GM19025 (cell line): ENCODE data around the gene USP9X.
"Not testable (repeated sequence)": the region's sequence is repeated elsewhere in the genome, so short reads cannot be mapped to it uniquely, and the experiment has no call there.

Source experiments
- ATAC-seq: cut with Tn5 transposase; IDR thresholded peaks from one replicate; pipeline ENCODE4 v1.9.1; 2021; ENCODE audit warnings: mild to moderate bottlenecking, low read depth, moderate library complexity; ENCODE audit not compliant: unreplicated experiment

USP9X gene

DNA sequence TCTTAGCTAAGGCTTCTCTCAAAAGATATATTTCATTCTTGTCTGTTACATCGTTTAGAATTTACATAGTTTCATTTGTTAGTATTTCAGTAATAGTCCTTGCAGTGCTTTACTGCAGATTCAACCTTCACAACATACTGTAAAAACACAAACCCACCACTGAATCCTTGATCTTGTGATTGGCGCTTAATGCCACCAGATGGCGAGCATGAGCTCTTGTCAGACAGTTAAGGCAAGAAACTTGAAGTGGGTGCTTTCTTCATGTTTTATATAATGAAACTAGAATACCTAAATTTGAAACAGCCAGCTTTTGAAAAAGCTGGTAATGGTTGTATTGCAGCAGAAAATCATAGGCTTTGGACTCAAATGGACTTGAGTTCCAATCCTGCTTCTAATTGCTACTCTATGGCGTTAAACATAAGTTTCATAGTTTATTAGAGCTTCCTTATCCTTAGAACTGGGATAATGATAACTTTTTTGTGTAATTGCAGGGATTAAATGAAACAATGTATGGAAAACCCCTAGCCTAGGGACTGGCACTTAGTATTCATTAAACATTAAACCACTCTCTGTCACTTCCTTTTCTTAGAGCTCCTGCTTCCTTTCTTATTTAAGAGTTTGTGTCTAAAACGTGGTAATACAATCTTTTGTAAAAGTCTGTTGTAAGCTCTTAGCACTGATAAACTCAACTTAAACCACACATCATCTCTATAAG lies 95.1 kb downstream of the USP9X start:
- ATAC-seq: peak; percentile 55

DNA sequence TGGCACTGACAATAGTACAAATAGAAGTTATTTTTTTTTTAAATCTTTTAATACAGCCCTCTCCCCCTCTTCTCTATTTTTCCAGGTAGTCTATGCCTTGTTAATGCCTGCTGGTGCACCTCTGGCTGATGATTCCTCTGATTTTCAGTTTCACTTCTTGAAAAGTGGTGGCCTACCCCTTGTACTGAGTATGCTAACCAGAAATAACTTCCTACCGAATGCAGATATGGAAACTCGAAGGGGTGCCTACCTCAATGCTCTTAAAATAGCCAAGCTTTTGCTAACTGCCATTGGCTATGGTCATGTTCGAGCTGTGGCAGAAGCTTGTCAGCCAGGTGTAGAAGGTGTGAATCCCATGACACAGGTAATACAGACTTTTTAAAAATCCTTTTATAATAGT lies 99.1 kb downstream of the USP9X start:
- no peak for ATAC-seq

DNA sequence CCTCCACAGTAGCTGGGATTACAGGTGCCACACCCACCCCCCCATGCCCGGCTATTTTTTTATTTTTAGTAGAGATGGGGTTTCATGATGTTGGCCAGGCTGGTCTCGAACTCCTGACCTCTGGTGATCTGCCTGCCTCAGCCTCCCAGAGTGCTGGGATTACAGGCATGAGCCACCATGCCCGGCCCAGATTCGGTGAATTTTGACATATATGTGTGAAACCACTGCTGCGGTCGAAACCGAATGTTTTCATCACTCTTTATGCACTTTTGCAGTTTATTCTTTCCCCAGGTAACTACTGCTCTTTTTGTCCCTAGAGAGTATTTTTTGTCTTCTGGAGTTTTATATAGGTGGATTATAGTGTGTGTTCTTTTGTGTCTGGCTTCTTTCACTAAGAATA lies 101.7 kb downstream of the USP9X start:
- not testable (repeated sequence) for ATAC-seq

DNA sequence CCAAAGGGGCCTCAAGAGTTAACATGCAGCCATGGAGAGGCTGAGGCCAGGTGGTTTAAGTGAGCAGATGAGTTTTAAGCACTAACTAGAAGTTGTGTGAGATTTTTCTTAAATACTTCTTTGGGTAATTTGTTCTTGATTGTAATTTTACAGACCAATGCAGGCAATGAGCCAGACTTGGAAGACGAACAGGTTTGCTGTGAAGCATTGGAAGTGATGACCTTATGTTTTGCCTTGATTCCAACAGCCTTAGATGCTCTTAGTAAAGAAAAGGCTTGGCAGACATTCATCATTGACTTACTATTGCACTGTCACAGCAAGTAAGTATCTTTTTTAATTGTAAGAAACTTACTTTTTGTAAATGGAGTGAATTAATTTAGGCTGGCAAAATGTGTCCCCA lies 103.9 kb downstream of the USP9X start:
- no peak for ATAC-seq

DNA sequence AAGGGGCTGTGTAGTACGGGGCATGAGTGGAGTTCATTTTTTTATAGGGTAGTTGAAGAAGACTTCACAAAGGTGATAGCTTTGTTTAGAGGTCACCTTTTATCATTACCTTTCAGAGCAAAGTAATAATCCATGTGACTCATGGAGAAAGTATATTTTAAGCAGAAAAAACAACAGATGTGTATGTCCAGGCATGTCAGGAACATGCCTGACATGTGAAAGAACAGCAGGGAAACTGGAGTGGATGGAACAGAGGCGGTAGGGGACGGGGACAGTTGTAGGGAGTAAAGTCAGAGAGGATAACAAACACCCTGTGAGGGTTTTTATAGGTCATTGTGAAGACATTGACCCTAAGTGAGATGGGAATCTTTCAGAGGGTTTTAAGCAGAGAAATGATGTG lies 107.6 kb downstream of the USP9X start:
- ATAC-seq: no peak

DNA sequence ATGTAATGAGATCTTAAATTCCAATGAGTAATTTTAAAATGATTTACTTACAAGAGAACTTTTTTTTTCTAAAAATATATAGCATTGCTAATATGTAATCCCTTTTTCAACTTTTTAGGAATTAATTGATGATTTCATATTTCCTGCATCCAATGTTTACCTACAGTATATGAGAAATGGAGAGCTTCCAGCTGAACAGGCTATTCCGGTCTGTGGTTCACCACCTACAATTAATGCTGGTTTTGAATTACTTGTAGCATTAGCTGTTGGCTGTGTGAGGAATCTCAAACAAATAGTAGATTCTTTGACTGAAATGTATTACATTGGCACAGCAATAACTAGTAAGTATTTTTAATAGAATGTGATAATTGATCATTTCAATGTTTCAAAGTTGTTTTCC lies 113.2 kb downstream of the USP9X start:
- ATAC-seq: no peak

DNA sequence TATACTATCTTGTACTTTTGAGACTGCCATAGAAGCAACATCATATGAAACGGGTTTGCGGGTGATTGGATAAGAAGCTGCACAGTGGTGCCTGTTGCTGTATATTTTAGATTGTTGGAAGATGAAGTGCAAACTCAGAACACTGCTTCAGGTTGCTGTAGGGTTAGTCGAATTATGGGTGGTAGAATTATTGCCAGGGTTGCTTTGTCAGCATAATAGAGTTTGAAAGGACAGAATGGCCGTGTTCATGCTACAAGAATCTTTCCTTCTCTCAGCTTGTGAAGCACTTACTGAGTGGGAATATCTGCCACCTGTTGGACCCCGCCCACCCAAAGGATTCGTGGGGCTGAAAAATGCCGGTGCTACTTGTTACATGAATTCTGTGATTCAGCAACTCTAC lies 115.5 kb downstream of the USP9X start:
- ATAC-seq: no peak

DNA sequence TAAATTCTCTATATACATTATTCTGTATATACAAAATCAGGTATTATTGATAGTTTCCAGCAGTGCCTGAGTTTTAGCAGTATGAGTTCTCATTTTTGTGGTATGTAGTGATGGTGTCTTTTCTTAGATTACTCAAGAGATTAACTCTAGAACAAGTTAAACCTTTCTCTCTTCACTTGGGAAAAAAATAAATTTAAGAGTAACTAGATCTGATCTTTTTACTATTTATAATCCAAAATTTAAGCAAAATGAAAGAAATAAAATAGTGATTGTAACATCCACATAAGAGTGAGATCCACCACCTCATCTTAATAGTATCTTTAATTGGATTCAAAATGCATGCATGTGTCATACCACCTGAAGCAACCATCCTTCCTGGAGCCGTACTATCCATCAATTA lies 124.6 kb downstream of the USP9X start:
- no peak for ATAC-seq

DNA sequence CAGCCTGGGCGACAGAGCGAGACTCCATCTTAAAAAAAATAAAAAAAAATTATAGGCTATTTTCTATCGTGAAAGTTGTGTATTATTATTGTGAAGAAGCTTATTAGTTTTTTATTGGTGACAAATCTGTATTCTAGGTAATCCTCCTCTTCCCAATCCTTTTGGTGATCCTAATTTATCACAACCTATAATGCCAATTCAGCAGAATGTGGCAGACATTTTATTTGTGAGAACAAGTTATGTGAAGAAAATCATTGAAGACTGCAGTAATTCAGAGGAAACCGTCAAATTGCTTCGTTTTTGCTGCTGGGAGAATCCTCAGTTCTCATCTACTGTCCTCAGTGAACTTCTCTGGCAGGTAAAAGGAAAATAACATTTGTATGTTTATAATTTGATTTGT lies 139.4 kb downstream of the USP9X start:
- ATAC-seq: no peak

DNA sequence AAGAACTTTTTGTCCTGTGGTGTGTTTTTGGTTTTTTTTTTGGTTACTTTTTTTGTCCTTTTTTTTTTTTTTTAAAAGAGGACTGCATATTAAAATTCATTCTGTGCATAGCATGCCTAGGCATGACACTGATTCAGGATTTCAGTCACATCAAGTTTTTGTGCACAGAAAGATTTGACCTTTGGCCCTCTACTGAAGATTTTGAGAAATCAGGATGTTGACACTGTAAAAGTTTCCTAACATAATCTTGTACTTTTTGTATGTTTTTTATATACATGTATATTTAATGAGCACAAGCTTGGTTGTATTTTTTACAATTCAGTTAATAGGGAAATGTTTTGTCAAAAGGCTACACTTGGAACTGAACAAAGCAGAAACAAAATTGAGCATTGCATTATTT lies 148.7 kb downstream of the USP9X start:
- ATAC-seq: no peak

DNA sequence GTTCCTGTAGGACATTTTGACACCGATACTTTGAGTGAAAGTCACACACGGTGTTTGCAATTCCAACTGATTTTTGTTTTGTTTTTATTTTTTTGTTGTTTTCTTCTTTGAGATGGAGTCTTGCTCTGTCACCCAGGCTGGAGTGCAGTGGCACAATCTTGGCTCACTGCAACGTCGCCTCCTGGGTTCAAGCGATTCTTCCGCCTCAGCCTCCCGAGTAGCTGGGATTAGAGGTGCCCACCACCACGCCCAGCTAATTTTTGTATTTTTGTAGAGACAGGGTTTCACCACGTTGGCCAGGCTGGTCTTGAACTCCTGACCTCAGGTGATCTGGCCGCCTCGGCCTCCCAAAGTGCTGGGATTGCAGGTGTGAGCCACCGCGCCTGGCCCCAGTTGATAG lies 149.2 kb downstream of the USP9X start:
- not testable (repeated sequence) for ATAC-seq

DNA sequence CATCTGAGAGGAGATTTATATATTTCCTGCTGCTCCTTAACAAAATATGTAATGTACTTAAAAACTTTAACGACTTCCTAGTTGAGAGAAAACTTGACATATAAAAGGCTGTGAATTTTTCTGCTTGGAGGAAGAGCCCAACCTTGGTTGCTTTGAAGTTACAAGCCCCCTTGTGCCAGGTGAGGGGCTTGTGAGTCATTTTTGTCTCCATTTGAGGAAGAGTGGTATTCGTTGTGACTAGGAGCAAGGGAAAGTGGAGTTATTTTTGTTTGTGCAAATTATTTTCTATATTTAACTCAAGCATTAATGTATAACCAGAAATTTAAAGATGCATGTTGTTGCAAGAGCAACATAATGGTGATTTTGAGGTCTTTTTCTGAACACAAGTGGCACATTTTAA lies 149.7 kb downstream of the USP9X start:
- no peak for ATAC-seq

DNA sequence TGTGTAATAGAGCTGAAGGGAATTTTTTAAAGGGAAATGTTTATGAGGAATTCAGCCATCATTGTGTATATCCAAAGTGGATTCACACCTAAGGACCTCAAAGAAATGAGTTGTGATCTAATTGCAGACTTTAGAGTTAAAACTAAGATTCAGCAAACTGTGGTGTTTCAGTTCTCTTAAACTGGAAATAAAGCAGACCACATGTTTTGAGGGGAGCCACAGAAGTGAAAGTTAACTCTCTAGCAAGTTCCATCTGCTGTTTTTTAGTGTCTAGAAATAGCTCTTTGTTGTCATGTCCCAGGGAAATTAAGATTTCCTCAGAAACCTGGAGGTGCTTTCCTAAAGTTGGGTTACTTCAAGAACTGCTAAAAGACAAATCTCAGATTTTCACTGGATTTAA lies 151.4 kb downstream of the USP9X start:
- no peak for ATAC-seq

DNA sequence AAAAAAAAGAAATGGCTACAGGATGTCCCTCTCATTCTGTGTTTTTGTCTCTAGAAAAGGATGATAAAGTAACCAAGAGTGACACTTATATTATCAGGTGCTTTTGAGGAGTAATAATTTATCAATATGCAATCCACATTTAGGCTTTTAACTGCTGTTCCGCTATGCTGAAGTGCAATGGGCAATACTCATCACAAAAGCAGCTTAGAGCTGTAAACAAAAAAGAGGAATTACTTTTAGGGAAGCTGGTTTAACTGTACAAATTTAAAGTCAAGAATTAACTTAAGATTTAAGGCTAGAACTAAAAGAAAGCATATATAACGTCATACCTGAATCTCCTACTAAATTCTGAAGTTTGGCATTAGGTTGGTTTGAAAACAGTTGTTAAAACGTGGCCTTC lies 155.3 kb downstream of the USP9X start:
- ATAC-seq: no peak

DNA sequence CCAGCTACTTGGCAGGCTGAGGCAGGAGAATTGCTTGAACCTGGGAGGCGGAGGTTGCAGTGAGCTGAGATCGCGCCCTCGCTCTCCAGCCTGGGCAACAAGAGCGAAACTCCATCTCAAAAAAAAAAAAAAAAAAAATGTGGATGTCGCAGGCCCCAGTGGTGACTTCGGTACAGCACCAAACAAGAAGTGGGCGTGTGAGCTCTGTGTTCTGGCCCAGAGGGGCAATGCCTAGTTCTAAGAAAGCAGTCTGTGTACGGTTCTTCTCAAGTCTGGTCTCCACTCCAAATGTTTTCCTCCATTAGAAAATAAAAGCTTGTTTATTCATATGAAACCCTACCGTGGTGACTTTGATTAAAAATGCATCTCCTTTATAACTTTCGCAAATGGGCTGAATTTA lies 156.7 kb downstream of the USP9X start:
- ATAC-seq: no peak

DNA sequence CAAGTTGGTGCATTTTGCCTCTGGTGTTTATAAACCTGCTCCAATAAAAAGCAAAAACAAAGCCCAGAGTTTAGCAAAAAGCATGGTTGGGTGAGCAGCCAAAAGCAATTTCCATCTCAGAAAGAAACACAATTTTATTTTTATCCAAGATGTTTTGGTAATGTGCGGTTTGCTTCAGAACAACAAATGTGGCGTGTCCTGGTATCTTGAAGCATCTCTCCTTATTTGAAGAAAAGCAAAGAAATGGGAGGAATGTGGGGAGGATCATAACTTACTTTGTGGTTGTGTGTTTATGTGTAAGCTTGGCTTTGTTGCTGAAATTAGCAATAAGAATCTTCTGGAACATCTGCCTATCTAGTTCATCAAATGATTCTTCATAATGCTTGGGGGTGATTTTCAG lies 160.4 kb downstream of the USP9X start:
- ATAC-seq: no peak

DNA sequence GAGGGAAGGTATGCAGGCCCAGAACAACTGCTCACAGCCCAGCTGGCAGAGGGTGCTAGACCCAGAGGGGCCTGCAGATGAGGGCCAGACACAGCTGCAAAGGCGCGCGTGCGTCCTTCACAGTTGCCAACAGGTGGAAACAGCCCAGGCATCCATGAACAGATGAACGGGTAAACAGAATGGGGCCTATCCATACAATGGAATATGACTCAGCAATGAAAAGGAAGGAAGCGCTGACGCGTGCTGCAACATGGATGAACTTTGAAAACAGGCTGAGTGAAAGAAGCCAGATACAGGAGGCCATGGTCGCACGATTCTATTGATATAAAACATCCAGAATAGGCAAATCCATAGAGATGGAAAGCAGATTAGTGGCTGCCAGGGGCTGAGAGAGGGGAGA lies 165.6 kb downstream of the USP9X start:
- ATAC-seq: no peak

DNA sequence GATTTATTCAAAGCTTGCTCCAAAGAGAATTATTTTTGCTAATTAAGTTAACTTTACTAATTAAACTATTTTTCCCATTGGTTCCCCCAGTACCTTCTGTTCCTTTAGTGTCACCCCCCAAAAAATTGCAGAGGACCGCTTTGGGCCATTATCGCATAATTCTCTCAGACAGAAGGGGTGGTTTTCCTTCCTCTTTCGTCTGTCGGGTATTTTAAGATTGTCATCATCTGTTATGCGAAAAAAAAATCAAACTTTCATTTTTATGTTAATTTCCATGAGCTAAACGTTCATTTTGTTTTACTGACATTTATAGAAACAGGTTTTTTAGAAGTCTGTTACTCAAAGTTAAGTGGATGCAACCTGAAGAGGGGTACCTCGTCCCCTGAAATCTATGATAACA lies 172.6 kb downstream of the USP9X start:
- no peak for ATAC-seq

DNA sequence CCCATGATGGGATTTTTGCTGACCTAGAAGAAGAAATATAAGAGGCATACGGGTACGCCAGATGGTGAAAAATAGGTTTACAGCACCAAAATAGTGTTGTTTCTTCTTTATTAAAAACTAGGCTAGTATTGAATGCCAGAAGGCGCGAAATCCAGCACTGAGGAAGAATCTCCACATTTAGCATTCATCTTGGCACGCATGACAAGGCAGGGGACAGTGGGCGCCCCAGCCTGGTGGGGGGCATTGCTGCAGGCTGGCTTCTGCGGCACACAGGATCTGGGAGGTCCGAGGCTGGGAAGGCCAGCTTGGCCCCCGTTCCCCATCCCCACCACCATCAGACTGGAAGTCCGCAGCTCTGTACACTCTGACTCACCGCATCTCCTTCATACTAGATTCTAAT lies 173.0 kb downstream of the USP9X start:
- no peak for ATAC-seq

DNA sequence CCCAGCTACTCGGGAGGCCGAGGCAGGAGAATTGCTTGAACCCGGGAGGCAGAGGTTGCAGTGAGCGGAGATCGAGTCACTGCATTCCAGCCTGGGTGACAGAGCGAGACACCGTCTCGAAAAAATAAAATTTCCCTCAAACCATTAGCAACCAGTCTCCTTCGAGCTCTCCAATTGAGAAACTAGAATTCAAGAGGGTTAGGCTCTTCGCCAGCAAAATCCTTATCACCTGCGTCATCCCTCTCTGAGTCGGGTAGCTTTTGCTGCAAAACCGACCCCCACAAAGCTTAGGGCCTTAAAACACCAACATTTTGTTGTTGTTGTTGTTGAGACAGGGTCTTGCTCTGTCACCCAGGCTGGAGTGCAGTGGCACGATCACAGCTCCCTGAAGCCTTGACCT lies 173.6 kb downstream of the USP9X start:
- ATAC-seq: no peak

DNA sequence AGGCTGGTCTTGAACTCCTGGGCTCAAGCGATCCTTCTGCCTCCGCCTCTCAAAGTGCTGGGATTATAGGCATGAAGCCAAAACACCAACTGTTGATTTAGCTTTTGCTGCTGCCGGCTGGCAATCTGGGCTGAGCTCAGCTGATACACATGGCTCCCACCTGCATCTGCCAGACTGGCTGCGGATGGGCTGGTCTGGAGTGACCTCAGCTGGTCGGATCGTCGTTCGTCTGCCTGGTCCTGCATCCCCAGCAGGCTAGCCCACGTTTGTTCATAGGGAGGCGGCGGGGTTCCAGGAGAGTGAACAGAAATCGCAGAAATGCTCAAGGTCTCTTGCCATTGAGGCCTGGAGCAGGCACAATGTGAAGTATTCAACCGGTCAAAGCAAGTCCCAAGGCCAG lies 174.3 kb downstream of the USP9X start:
- no peak for ATAC-seq

DNA sequence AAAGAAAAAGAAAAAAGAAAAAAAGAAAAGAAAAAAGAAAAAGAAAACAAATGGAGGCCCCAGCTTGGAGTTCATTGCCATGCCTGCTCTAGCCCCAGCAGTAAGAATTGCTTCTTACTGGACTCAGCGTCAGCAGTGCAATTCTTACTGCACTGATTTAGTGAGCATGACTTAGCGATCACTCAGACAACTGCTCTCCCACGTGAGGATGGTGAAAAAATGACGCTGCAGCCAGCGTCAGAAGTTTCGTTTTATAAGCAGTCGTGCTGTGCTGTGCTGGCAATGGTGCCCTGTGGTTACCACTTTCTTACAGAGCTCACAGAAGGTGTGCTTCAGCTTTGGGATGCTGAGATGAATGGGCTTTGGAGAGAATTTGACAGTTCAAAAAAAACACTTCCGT lies 180.4 kb downstream of the USP9X start:
- ATAC-seq: peak; percentile 64

DNA sequence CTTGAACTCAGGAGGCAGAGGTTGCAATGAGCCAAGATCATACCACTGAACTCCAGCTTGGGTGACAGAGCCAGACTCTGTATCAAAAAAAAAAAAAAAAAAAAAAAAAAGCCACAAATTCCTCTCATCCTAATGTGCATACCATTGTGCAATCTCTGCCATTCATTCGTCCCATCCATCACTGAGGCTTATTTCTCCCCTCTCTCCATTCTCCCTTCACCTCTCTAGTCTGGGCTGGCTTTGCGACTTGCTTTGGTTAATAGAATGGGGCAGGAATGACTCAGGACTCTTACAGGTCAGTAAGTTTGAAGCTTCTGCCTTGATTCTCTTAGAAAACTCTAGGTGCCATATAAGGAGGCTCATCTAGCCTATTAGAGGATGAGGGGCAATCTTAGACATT lies 188.4 kb downstream of the USP9X start:
- ATAC-seq: no peak
